ENCODE results near the gene CENPW. TPM values are rescaled to one million over a fixed set of nuclear protein-coding genes. Genes with fewer than 3 reads are reported as not detected.

Gene CENPW
- polyA plus RNA-seq, 2 donors = 28.8 to 62.3 TPM

GRCh38 chr6:126361832-126362440 is 22.0 kb downstream of the CENPW start:
- H3K27me3 ChIP-seq (ENCODE audit: control insufficient read depth in 1 of 2, insufficient read depth in 2 of 2, low read length in 2 of 2) = no peaks in the 10 kb centered on the region
- no peak overlapping the region for H3K27ac ChIP-seq (ENCODE audit: low read depth in 2 of 2, low read length in 1 of 2)
- H3K4me1 ChIP-seq (ENCODE audit: control insufficient read depth in 2 of 2, insufficient read depth in 2 of 2, low read length in 1 of 2) = no peaks in the 10 kb centered on the region
- no peak overlapping the region for H3K4me3 ChIP-seq (ENCODE audit: low read depth in 1 of 2, low read length in 2 of 2)
- no peaks in the 10 kb centered on the region for H3K9me3 ChIP-seq (ENCODE audit: control insufficient read depth in 2 of 2, insufficient read depth in 1 of 2, low read depth in 1 of 2, low read length in 1 of 2)
- H3K36me3 ChIP-seq (ENCODE audit: control insufficient read depth in 2 of 2, insufficient read depth in 2 of 2, low read length in 1 of 2) = no peaks in the 10 kb centered on the region
- 93 to 97% methylated on average over 3 of the region's 3 CpGs for WGBS, 2 donors

- Histone ChIP-seq H3K9me3 (ENCODE audit: control insufficient read depth in 2 of 2, insufficient read depth in 1 of 2, low read depth in 1 of 2, low read length in 1 of 2) (no peaks in the 10 kb centered on the region), H3K27me3 (ENCODE audit: control insufficient read depth in 1 of 2, insufficient read depth in 2 of 2, low read length in 2 of 2) (no peaks in the 10 kb centered on the region), H3K4me1 (ENCODE audit: control insufficient read depth in 2 of 2, insufficient read depth in 2 of 2, low read length in 1 of 2) (no peaks in the 10 kb centered on the region), H3K27ac (ENCODE audit: low read depth in 2 of 2, low read length in 1 of 2) (no peak overlapping the region), H3K4me3 (ENCODE audit: low read depth in 1 of 2, low read length in 2 of 2) (no peak overlapping the region), H3K36me3 (ENCODE audit: control insufficient read depth in 2 of 2, insufficient read depth in 2 of 2, low read length in 1 of 2) (no peaks in the 10 kb centered on the region)
- 91 to 95% methylated on average over 4 of the region's 4 CpGs for WGBS, 2 donors
These were observed 27.9 kb downstream of the CENPW start for GRCh38 chr6:126367849-126368248.

- no peak overlapping the region for H3K4me3 ChIP-seq (ENCODE audit: low read depth in 1 of 2, low read length in 2 of 2)
- H3K27me3 ChIP-seq (ENCODE audit: control insufficient read depth in 1 of 2, insufficient read depth in 2 of 2, low read length in 2 of 2) = no peaks in the 10 kb centered on the region
- no peaks in the 10 kb centered on the region for H3K4me1 ChIP-seq (ENCODE audit: control insufficient read depth in 2 of 2, insufficient read depth in 2 of 2, low read length in 1 of 2)
- WGBS, 2 donors = 94% methylated on average over 2 of the region's 2 CpGs
- H3K36me3 ChIP-seq (ENCODE audit: control insufficient read depth in 2 of 2, insufficient read depth in 2 of 2, low read length in 1 of 2) = no peaks in the 10 kb centered on the region
- H3K9me3 ChIP-seq (ENCODE audit: control insufficient read depth in 2 of 2, insufficient read depth in 1 of 2, low read depth in 1 of 2, low read length in 1 of 2) = no peaks in the 10 kb centered on the region
- no peak overlapping the region for H3K27ac ChIP-seq (ENCODE audit: low read depth in 2 of 2, low read length in 1 of 2)
These were observed 32.7 kb downstream of the CENPW start for GRCh38 chr6:126372626-126373025.

GRCh38 chr6:126373344-126373743 is 33.4 kb downstream of the CENPW start:
- no peak overlapping the region for H3K27ac ChIP-seq (ENCODE audit: low read depth in 2 of 2, low read length in 1 of 2)
- H3K4me3 ChIP-seq (ENCODE audit: low read depth in 1 of 2, low read length in 2 of 2) = no peak overlapping the region
- WGBS, 2 donors = 94% methylated on average over 4 of the region's 4 CpGs
- no peaks in the 10 kb centered on the region for H3K9me3 ChIP-seq (ENCODE audit: control insufficient read depth in 2 of 2, insufficient read depth in 1 of 2, low read depth in 1 of 2, low read length in 1 of 2)
- H3K4me1 ChIP-seq (ENCODE audit: control insufficient read depth in 2 of 2, insufficient read depth in 2 of 2, low read length in 1 of 2) = no peaks in the 10 kb centered on the region
- no peaks in the 10 kb centered on the region for H3K27me3 ChIP-seq (ENCODE audit: control insufficient read depth in 1 of 2, insufficient read depth in 2 of 2, low read length in 2 of 2)
- no peaks in the 10 kb centered on the region for H3K36me3 ChIP-seq (ENCODE audit: control insufficient read depth in 2 of 2, insufficient read depth in 2 of 2, low read length in 1 of 2)

- no peak overlapping the region for H3K27ac ChIP-seq (ENCODE audit: low read depth in 2 of 2, low read length in 1 of 2)
- no peaks in the 10 kb centered on the region for H3K36me3 ChIP-seq (ENCODE audit: control insufficient read depth in 2 of 2, insufficient read depth in 2 of 2, low read length in 1 of 2)
- WGBS, 2 donors = 80 to 90% methylated on average over 1 of the region's 1 CpG
- H3K9me3 ChIP-seq (ENCODE audit: control insufficient read depth in 2 of 2, insufficient read depth in 1 of 2, low read depth in 1 of 2, low read length in 1 of 2) = no peaks in the 10 kb centered on the region
- H3K27me3 ChIP-seq (ENCODE audit: control insufficient read depth in 1 of 2, insufficient read depth in 2 of 2, low read length in 2 of 2) = no peaks in the 10 kb centered on the region
- no peaks in the 10 kb centered on the region for H3K4me1 ChIP-seq (ENCODE audit: control insufficient read depth in 2 of 2, insufficient read depth in 2 of 2, low read length in 1 of 2)
- no peak overlapping the region for H3K4me3 ChIP-seq (ENCODE audit: low read depth in 1 of 2, low read length in 2 of 2)
These were observed 34.5 kb downstream of the CENPW start for GRCh38 chr6:126374372-126374771.

GRCh38 chr6:126376682-126377081 is 36.8 kb downstream of the CENPW start:
- Histone ChIP-seq H3K4me1 (ENCODE audit: control insufficient read depth in 2 of 2, insufficient read depth in 2 of 2, low read length in 1 of 2) (no peaks in the 10 kb centered on the region), H3K27me3 (ENCODE audit: control insufficient read depth in 1 of 2, insufficient read depth in 2 of 2, low read length in 2 of 2) (no peaks in the 10 kb centered on the region), H3K36me3 (ENCODE audit: control insufficient read depth in 2 of 2, insufficient read depth in 2 of 2, low read length in 1 of 2) (no peaks in the 10 kb centered on the region), H3K9me3 (ENCODE audit: control insufficient read depth in 2 of 2, insufficient read depth in 1 of 2, low read depth in 1 of 2, low read length in 1 of 2) (no peaks in the 10 kb centered on the region), H3K4me3 (ENCODE audit: low read depth in 1 of 2, low read length in 2 of 2) (no peak overlapping the region), H3K27ac (ENCODE audit: low read depth in 2 of 2, low read length in 1 of 2) (no peak overlapping the region)
- WGBS, 2 donors = 95 to 98% methylated on average over 2 of the region's 2 CpGs

- Histone ChIP-seq H3K9me3 (ENCODE audit: control insufficient read depth in 2 of 2, insufficient read depth in 1 of 2, low read depth in 1 of 2, low read length in 1 of 2) (no peaks in the 10 kb centered on the region), H3K27me3 (ENCODE audit: control insufficient read depth in 1 of 2, insufficient read depth in 2 of 2, low read length in 2 of 2) (no peaks in the 10 kb centered on the region), H3K27ac (ENCODE audit: low read depth in 2 of 2, low read length in 1 of 2) (no peak overlapping the region), H3K4me1 (ENCODE audit: control insufficient read depth in 2 of 2, insufficient read depth in 2 of 2, low read length in 1 of 2) (no peaks in the 10 kb centered on the region), H3K4me3 (ENCODE audit: low read depth in 1 of 2, low read length in 2 of 2) (no peak overlapping the region), H3K36me3 (ENCODE audit: control insufficient read depth in 2 of 2, insufficient read depth in 2 of 2, low read length in 1 of 2) (no peaks in the 10 kb centered on the region)
- WGBS, 2 donors = 81 to 82% methylated on average over 2 of the region's 2 CpGs
These were observed 37.8 kb downstream of the CENPW start for GRCh38 chr6:126377594-126378153.

GRCh38 chr6:126380072-126380583 is 40.2 kb downstream of the CENPW start:
- Histone ChIP-seq H3K4me3 (ENCODE audit: low read depth in 1 of 2, low read length in 2 of 2) (no peak overlapping the region), H3K9me3 (ENCODE audit: control insufficient read depth in 2 of 2, insufficient read depth in 1 of 2, low read depth in 1 of 2, low read length in 1 of 2) (no peaks in the 10 kb centered on the region), H3K36me3 (ENCODE audit: control insufficient read depth in 2 of 2, insufficient read depth in 2 of 2, low read length in 1 of 2) (no peaks in the 10 kb centered on the region), H3K4me1 (ENCODE audit: control insufficient read depth in 2 of 2, insufficient read depth in 2 of 2, low read length in 1 of 2) (no peaks in the 10 kb centered on the region), H3K27ac (ENCODE audit: low read depth in 2 of 2, low read length in 1 of 2) (no peak overlapping the region), H3K27me3 (ENCODE audit: control insufficient read depth in 1 of 2, insufficient read depth in 2 of 2, low read length in 2 of 2) (no peaks in the 10 kb centered on the region)
- 50 to 70% methylated on average over 1 of the region's 1 CpG for WGBS, 2 donors

- H3K9me3 ChIP-seq (ENCODE audit: control insufficient read depth in 2 of 2, insufficient read depth in 1 of 2, low read depth in 1 of 2, low read length in 1 of 2) = no peaks in the 10 kb centered on the region
- H3K27me3 ChIP-seq (ENCODE audit: control insufficient read depth in 1 of 2, insufficient read depth in 2 of 2, low read length in 2 of 2) = no peaks in the 10 kb centered on the region
- no peaks in the 10 kb centered on the region for H3K4me1 ChIP-seq (ENCODE audit: control insufficient read depth in 2 of 2, insufficient read depth in 2 of 2, low read length in 1 of 2)
- H3K36me3 ChIP-seq (ENCODE audit: control insufficient read depth in 2 of 2, insufficient read depth in 2 of 2, low read length in 1 of 2) = no peaks in the 10 kb centered on the region
- WGBS, 2 donors = 93 to 96% methylated on average over 5 of the region's 5 CpGs
- H3K27ac ChIP-seq (ENCODE audit: low read depth in 2 of 2, low read length in 1 of 2) = no peak overlapping the region
- H3K4me3 ChIP-seq (ENCODE audit: low read depth in 1 of 2, low read length in 2 of 2) = no peak overlapping the region
These were observed 41.6 kb downstream of the CENPW start for GRCh38 chr6:126381498-126381897.

- Histone ChIP-seq H3K9me3 (ENCODE audit: control insufficient read depth in 2 of 2, insufficient read depth in 1 of 2, low read depth in 1 of 2, low read length in 1 of 2) (no peaks in the 10 kb centered on the region), H3K27ac (ENCODE audit: low read depth in 2 of 2, low read length in 1 of 2) (no peak overlapping the region), H3K27me3 (ENCODE audit: control insufficient read depth in 1 of 2, insufficient read depth in 2 of 2, low read length in 2 of 2) (no peaks in the 10 kb centered on the region), H3K36me3 (ENCODE audit: control insufficient read depth in 2 of 2, insufficient read depth in 2 of 2, low read length in 1 of 2) (no peaks in the 10 kb centered on the region), H3K4me3 (ENCODE audit: low read depth in 1 of 2, low read length in 2 of 2) (no peak overlapping the region), H3K4me1 (ENCODE audit: control insufficient read depth in 2 of 2, insufficient read depth in 2 of 2, low read length in 1 of 2) (no peaks in the 10 kb centered on the region)
These were observed 43.3 kb downstream of the CENPW start for GRCh38 chr6:126383203-126383602.

Measured in esophagus (tissue), 2 donors.